ENCODE results near the gene TSC1. TPM values are rescaled to one million over a fixed set of nuclear protein-coding genes. Genes with fewer than 3 reads are reported as not detected.

Gene TSC1
- 64.1 and 91.3 TPM in 2 replicates for total RNA-seq

GRCh38 chr9:132944294-132945185 lies at the start of gene TSC1:
Gene TSC1, minus strand, starts transcription at chr9:132944616. Its CDS starts 15,744 bp downstream, at chr9:132928872.

GRCh38 chr9:132978451-132979131 lies 34.2 kb upstream of the TSC1 start, which contains the start of gene GFI1B:
Gene GFI1B, plus strand, starts transcription at chr9:132978694. Its CDS starts 7,985 bp downstream, at chr9:132986679.

GRCh38 chr9:132878695-132879456 lies 65.5 kb downstream of the TSC1 start, which contains the start of gene SPACA9:
Gene SPACA9, plus strand, starts transcription at chr9:132878898. Its CDS starts 5,050 bp downstream, at chr9:132883948.

GRCh38 chr9:132877824-132878694 lies 66.4 kb downstream of the TSC1 start, which contains the start of gene AK8:
Gene AK8, minus strand, starts transcription at chr9:132878284. Its CDS starts 29 bp downstream, at chr9:132878255.

Small RNA genes lying within 50 kb of the gene (small RNA-seq; reads per million reads assigned to genes)
- gene AL593851.1 (ENCODE audit: low replicate concordance) (not detected), gene MIR548AW (ENCODE audit: low replicate concordance) (0.39 reads per million, percentile 10 among the genes with 10 or more reads in this experiment), gene RNU7-21P (ENCODE audit: low replicate concordance) (0.10 reads per million)

Other genes starting within 250 kb of the TSC1 start
- 0.14 and 0.66 TPM in 2 replicates for gene AK8, start 66.3 kb downstream of the TSC1 start, total RNA-seq
- gene SPACA9, start 65.7 kb downstream of the TSC1 start, total RNA-seq: 2.0 and 2.6 TPM in 2 replicates
- not detected in 2 replicates for gene GFI1B, start 34.1 kb upstream of the TSC1 start, total RNA-seq
- gene GTF3C5, start 86.4 kb upstream of the TSC1 start, total RNA-seq: 46.2 and 56.7 TPM in 2 replicates
- gene CEL, start 117.4 kb upstream of the TSC1 start, total RNA-seq: 0.22 TPM in 1 of 2 replicates, not detected in the other
- 16.4 and 25.6 TPM in 2 replicates for gene RALGDS, start 176.6 kb upstream of the TSC1 start, total RNA-seq
- 1.6 and 10.3 TPM in 2 replicates for gene GBGT1, start 219.3 kb upstream of the TSC1 start, total RNA-seq